GM20000 (cell line): Measurements from ENCODE around the gene DIPK1C.

Experiments used
- DNase-seq: peaks from one replicate; pipeline ENCODE4 v3.0.0; 2012; ENCODE audit warnings: low spot score
- TF ChIP-seq, protein P1 (sequence below): IDR thresholded peaks from 2 replicates; pipeline ENCODE4 v1.5.1; 2012; ENCODE audit warnings: mild to moderate bottlenecking, control low read depth; ENCODE audit errors: extremely low read depth, missing control alignments

Gene DIPK1C

DNA sequence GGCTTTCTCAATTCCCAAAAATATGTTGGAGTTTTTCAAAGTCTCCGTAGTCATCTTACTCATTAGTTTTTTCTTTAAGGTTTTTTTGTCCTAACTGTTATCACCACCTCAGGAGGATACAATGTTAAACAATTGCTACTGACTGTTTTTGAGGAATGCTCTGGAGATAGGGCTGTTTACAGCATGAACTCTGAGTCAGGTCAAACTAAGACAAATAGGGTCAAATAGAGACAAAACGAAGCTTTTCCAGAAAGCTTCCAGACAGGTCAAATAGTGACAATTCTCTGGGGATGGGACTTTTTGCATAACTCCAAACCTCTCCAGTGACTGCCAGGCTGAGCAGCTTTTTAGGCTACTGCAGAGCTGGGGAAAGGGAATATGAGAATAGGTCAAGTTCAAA, 15.2 kb upstream of the DIPK1C start:
- no peak for DNase-seq
- TF ChIP-seq, protein P1, sequence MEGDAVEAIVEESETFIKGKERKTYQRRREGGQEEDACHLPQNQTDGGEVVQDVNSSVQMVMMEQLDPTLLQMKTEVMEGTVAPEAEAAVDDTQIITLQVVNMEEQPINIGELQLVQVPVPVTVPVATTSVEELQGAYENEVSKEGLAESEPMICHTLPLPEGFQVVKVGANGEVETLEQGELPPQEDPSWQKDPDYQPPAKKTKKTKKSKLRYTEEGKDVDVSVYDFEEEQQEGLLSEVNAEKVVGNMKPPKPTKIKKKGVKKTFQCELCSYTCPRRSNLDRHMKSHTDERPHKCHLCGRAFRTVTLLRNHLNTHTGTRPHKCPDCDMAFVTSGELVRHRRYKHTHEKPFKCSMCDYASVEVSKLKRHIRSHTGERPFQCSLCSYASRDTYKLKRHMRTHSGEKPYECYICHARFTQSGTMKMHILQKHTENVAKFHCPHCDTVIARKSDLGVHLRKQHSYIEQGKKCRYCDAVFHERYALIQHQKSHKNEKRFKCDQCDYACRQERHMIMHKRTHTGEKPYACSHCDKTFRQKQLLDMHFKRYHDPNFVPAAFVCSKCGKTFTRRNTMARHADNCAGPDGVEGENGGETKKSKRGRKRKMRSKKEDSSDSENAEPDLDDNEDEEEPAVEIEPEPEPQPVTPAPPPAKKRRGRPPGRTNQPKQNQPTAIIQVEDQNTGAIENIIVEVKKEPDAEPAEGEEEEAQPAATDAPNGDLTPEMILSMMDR = no peak

DNA sequence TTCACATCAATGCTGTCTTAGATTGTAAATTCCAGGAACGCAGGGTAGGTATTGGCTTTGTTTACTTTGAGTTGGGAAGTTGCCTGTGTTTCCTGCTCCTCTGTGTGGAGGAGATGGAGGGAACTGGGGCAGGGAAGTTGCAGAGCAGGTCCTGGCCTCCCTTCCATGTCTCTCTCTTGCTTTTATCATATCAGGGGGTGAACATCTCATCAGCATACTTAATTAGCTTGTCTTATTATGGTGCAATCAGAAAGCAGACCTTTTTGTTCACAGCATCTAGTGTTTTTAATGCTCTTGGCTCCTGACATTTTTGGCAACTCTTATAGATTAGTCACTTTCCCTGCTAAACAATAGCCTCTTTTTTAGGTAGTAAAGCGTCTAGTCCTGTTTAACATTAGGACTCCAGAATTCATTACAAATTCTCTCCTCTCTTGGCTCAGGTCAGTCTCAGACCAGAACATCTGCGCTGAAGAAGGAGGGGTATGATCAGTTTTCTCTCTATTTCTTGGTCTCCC, 11.5 kb upstream of the DIPK1C start:
- TF ChIP-seq, protein P1 = no peak
- DNase-seq = no peak

DNA sequence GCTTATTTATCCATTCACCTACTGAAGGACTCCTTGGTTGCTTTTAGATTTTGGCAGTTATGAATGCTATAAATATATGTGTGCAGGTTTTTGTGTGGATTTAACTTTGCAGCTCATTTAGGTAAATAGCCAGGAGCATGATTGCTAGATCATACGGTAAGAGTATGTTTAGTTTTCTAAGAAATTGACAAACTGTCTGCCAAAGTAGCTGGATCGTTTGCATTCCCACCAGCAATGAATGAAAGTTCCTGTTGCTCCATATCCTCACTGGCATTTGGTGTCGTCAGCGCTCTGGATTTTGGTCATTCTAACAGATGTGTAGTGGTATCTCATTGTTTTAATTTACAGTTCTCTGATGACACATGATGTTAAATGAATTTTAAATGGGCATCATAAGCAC, 8.7 kb upstream of the DIPK1C start:
- no peak for DNase-seq
- TF ChIP-seq, protein P1 = no peak

DNA sequence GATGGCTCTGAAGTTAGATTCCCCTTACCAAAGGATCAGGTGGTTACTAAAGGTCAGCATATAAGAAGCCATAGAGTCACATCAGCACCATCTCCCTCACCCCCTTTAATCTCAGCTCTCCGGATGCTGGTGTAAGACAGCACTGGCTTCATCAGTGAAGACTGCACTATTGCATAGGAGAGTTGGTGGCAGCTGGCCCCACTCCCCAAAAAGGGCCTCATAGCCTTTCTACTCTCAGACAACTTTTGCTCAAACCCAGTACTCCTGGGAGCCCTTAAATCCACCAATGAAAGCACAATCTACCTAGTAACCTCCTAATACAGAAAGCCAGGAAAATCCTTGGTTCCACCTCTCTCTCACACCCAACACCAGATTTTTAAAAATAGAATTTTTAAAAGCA, 6.9 kb upstream of the DIPK1C start:
- TF ChIP-seq, protein P1 = no peak
- DNase-seq = no peak

DNA sequence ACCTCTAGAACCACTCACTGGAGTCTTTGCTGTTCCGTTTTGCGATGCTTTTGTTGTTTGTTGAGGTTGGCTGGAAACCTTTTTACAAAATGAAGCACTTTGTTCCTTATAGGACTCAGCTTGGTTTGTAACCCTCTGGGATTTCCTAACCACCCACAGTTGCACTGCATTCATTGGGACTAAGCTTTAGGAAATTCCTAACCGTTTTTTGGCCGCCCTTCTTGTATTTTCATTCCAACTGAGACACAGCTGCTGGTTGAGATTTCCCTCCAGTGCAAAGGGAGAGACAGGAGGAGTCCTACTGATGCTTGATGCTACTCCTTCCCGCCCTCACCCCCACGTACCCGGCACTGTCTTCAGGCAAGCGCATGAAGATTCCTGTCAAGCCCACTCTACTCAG, 6.1 kb upstream of the DIPK1C start:
- TF ChIP-seq, protein P1 = no peak
- DNase-seq = no peak

DNA sequence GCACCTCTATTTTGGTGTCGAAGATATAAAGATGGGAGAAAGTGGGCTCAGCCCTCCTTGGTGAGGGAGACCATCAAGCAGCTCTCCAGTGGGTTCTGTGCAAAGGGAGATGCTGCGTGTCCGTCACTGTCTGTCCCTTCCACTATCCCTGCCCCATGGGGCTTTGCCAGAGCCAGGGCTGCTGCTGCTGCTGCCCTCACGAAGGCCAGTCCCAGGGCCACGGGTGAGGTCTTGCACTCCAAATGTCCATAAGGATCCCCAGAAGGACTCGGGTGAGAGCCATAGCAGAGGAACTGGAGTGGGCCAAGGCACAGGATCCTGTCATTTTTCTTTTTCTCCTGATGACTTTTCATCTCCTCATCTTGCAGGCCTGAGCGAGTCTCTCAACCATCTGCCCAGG, 3.7 kb upstream of the DIPK1C start:
- DNase-seq = no peak
- TF ChIP-seq, protein P1 = no peak

DNA sequence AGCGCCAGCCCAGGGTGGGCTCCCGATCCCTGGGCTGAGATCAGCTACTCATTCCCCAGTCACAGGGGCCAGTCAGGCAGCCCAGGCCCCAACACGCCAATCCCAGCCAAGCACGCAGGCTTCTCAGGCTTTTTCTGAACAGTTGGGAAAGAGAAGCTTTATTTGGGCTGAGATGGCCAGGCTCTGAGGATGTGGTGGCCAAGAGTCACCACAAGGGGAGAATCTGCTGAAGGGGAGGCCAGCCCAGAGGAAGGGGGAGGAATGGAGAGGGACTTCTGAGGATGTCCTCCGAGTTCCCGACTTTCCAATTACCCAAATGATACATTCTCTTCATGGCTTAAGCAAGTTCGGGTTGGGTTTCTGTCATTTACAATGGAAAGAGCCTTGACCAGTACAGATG, 2.8 kb upstream of the DIPK1C start:
- DNase-seq = no peak
- TF ChIP-seq, protein P1 = no peak
